HEK293 (cell line): ENCODE measurements around the gene GPR135.
A peak's percentile ranks its signal among the peaks of the same experiment; 100 is the strongest.

Experiments
- CTCF ChIA-PET: fragments of 350-600 bp; formaldehyde crosslinking; extraction: SDS; loops from one replicate; lab custom pipeline; 2021; ENCODE audit warnings: antibody characterized with exemption; lab: Yijun Ruan, JAX
- POLR2A ChIA-PET: fragments of 300-600 bp; formaldehyde crosslinking; extraction: SDS; loops from one replicate; lab custom pipeline; 2020; ENCODE audit warnings: antibody characterized with exemption, inconsistent platforms; lab: Yijun Ruan, JAX
- H3K27ac ChIP-seq: fragments of 200-500 bp; sonication (Bioruptor generic); 2 replicates; pipeline ENCODE4 v1.5.1; 2014; ENCODE audit warnings: low read depth, low read length, control low read depth, inconsistent platforms; ENCODE audit errors: extremely low read depth
- H3K36me3 ChIP-seq, 2 experiments: fragments of 200-500 bp in 1 of 2; sonication (Bioruptor generic) in 1 of 2; 1 replicate in 1 of 2; 2 replicates in 1 of 2; pipeline ENCODE4 v1.5.1; 2014 to 2017; ENCODE audit warnings: inconsistent platforms in 2 of 2, low read length in 2 of 2; ENCODE audit not compliant: control insufficient read depth in 2 of 2, insufficient read depth in 1 of 2
- H3K4me1 ChIP-seq: fragments of 200-500 bp; sonication (Bioruptor generic); 2 replicates; pipeline ENCODE4 v1.5.1; 2014; ENCODE audit warnings: mild to moderate bottlenecking, low read length, inconsistent platforms; ENCODE audit not compliant: control insufficient read depth, insufficient read depth
- H3K4me3 ChIP-seq: 2 replicates; pipeline ENCODE4 v1.5.1; 2011; ENCODE audit warnings: low read depth, mild to moderate bottlenecking, control low read depth, low read length, moderate library complexity
- H3K9me3 ChIP-seq: fragments of 200-500 bp; sonication (Bioruptor generic); 2 replicates; pipeline ENCODE4 v1.5.1; 2014; ENCODE audit warnings: low read depth, low read length, inconsistent platforms; ENCODE audit not compliant: control insufficient read depth, insufficient read depth
- GFI1B ChIP-seq: fragments of 450-650 bp; formaldehyde crosslinking; IDR thresholded peaks from 2 replicates; pipeline ENCODE4 v1.5.1; 2016; ENCODE audit warnings: missing biosample characterization, missing genetic modification characterization
- KLF8 ChIP-seq: fragments of 450-650 bp; formaldehyde crosslinking; IDR thresholded peaks from 2 replicates; pipeline ENCODE4 v1.5.1; 2016; ENCODE audit warnings: missing biosample characterization, missing genetic modification characterization
- REST ChIP-seq: fragments of 450-650 bp; formaldehyde crosslinking; IDR thresholded peaks from 2 replicates; pipeline ENCODE4 v1.5.1; 2016; ENCODE audit warnings: missing biosample characterization, missing genetic modification characterization
- SETDB1 ChIP-seq: IDR thresholded peaks from one replicate; pipeline ENCODE4 v1.6.1; 2017; ENCODE audit warnings: mild to moderate bottlenecking, low read length, moderate library complexity, mixed read lengths; ENCODE audit not compliant: insufficient read length
- ZBTB8A ChIP-seq: fragments of 450-650 bp; formaldehyde crosslinking; IDR thresholded peaks from 2 replicates; pipeline ENCODE4 v1.5.1; 2016; ENCODE audit warnings: missing biosample characterization, missing genetic modification characterization
- ZEB2 ChIP-seq: fragments of 450-650 bp; formaldehyde crosslinking; IDR thresholded peaks from 2 replicates; pipeline ENCODE4 v1.5.1; 2016; ENCODE audit warnings: missing biosample characterization, missing genetic modification characterization
- ZIC2 ChIP-seq: fragments of 450-650 bp; formaldehyde crosslinking; IDR thresholded peaks from 2 replicates; pipeline ENCODE4 v1.5.1; 2016; ENCODE audit warnings: missing biosample characterization, missing genetic modification characterization
- ZNF211 ChIP-seq: fragments of 450-650 bp; formaldehyde crosslinking; IDR thresholded peaks from 2 replicates; pipeline ENCODE4 v1.5.1; 2016; ENCODE audit warnings: low read depth, missing biosample characterization, missing genetic modification characterization
- ZNF221 ChIP-seq: fragments of 450-650 bp; formaldehyde crosslinking; IDR thresholded peaks from 2 replicates; pipeline ENCODE4 v1.5.1; 2017; ENCODE audit warnings: missing biosample characterization, missing genetic modification characterization, borderline replicate concordance
- ZNF366 ChIP-seq: fragments of 450-650 bp; formaldehyde crosslinking; conservative IDR thresholded peaks from 2 replicates; pipeline ENCODE4 v1.5.1; 2016; ENCODE audit warnings: missing biosample characterization, missing genetic modification characterization
- ZNF510 ChIP-seq: fragments of 450-650 bp; formaldehyde crosslinking; IDR thresholded peaks from 2 replicates; pipeline ENCODE4 v1.5.1; 2018; ENCODE audit warnings: mild to moderate bottlenecking, missing genetic modification characterization, missing biosample characterization; ENCODE audit not compliant: insufficient replicate concordance
- ZNF513 ChIP-seq: fragments of 450-650 bp; IDR thresholded peaks from 2 replicates; pipeline ENCODE4 v1.5.1; 2018; ENCODE audit warnings: missing biosample characterization, missing genetic modification characterization
- ZNF548 ChIP-seq: fragments of 450-650 bp; formaldehyde crosslinking; IDR thresholded peaks from 2 replicates; pipeline ENCODE4 v1.5.1; 2016; ENCODE audit warnings: missing biosample characterization, missing genetic modification characterization
- ZNF623 ChIP-seq: fragments of 450-650 bp; formaldehyde crosslinking; IDR thresholded peaks from 2 replicates; pipeline ENCODE4 v1.5.1; 2016; ENCODE audit warnings: missing biosample characterization, missing genetic modification characterization
- ZNF654 ChIP-seq: fragments of 450-650 bp; formaldehyde crosslinking; IDR thresholded peaks from 2 replicates; pipeline ENCODE4 v1.5.1; 2016; ENCODE audit warnings: low read depth, missing biosample characterization, missing genetic modification characterization
- ZNF768 ChIP-seq: fragments of 450-650 bp; formaldehyde crosslinking; IDR thresholded peaks from 2 replicates; pipeline ENCODE4 v1.5.1; 2018; ENCODE audit warnings: missing biosample characterization, mild to moderate bottlenecking, missing genetic modification characterization
- ZNF830 ChIP-seq: fragments of 450-650 bp; IDR thresholded peaks from 2 replicates; pipeline ENCODE4 v1.5.0; 2018; ENCODE audit warnings: missing biosample characterization, missing genetic modification characterization, low read depth, mild to moderate bottlenecking, moderate library complexity
- ZSCAN5A ChIP-seq: fragments of 450-650 bp; formaldehyde crosslinking; IDR thresholded peaks from 2 replicates; pipeline ENCODE4 v1.5.1; 2016; ENCODE audit warnings: missing biosample characterization, missing genetic modification characterization

The GPR135 gene

GRCh38 chr14:59511916-59512575, 46.9 kb upstream of the GPR135 start (continued):
- TF ChIP-seq ZNF623 (tag by site-specific recombination) (no peak), ZNF654 (tag by site-specific recombination) (peak; percentile 30; the same call in 1 of the 2 replicates), ZNF548 (tag by site-specific recombination) (no peak), ZNF830 (tag by site-specific recombination) (no peak)

GRCh38 chr14:59510966-59511365, 45.8 kb upstream of the GPR135 start:
- Histone ChIP-seq H3K9me3 (no peaks in the 10 kb centered on the region), H3K4me3 (no peak overlapping the region), H3K4me1 (no peaks in the 10 kb centered on the region; the same call in 1 of the 2 replicates), H3K27ac (no peak overlapping the region), H3K36me3 (no peaks in the 10 kb centered on the region)
- no peak for TF ChIP-seq ZNF513 (tag by site-specific recombination)
- TF ChIP-seq ZSCAN5A (tag by site-specific recombination) = no peak
- TF ChIP-seq GFI1B = no peak
- TF ChIP-seq REST (tag by site-specific recombination) = no peak
- TF ChIP-seq ZNF221 (tag by site-specific recombination) = no peak
- TF ChIP-seq ZNF211 (tag by site-specific recombination) = no peak
- no peak for TF ChIP-seq ZNF366
- TF ChIP-seq ZNF768 (tag by site-specific recombination) = no peak
- TF ChIP-seq ZBTB8A = no peak
- ChIA-PET CTCF (interaction anchor here (0.6 to 6.9 kb wide), 6 partner anchors 16 to 387 kb away, joined by 3 to 208 read pairs (median 3); partner anchors contain the start of gene CCDC175), POLR2A (no interaction called here)

GRCh38 chr14:59510001-59510400, 44.8 kb upstream of the GPR135 start:
- TF ChIP-seq KLF8 (no peak), ZNF510 (no peak), ZEB2 (tag by site-specific recombination) (no peak), SETDB1 (no peak), ZIC2 (tag by site-specific recombination) (no peak)
- CTCF ChIA-PET = interaction anchor here (0.6 to 6.9 kb wide), 6 partner anchors 11 to 386 kb away, joined by 3 to 208 read pairs (median 4); partner anchors contain the start of gene CCDC175
- POLR2A ChIA-PET = no interaction called here
- Histone ChIP-seq H3K4me1 (no peaks in the 10 kb centered on the region; the same call in 1 of the 2 replicates), H3K27ac (no peak overlapping the region), H3K36me3 (no peaks in the 10 kb centered on the region), H3K9me3 (no peaks in the 10 kb centered on the region), H3K4me3 (no peak overlapping the region)
